Hepatocyte (in vitro differentiated cells): ENCODE data around the gene VPS13D.

Experiments
- EZH2phosphoT487 ChIP-seq: fragments of 200-600 bp; sonication (generic); IDR thresholded peaks from one replicate; pipeline ENCODE4 v1.6.1; 2018; ENCODE audit warnings: antibody characterized with exemption, mild to moderate bottlenecking, low read depth, moderate library complexity; ENCODE audit not compliant: unreplicated experiment, severe bottlenecking
- TF ChIP-seq, protein P1 (sequence below): fragments of 200-600 bp; sonication (generic); IDR thresholded peaks from 2 replicates; pipeline ENCODE4 v1.5.1; 2016; ENCODE audit warnings: antibody characterized with exemption, mild to moderate bottlenecking; ENCODE audit not compliant: poor library complexity

DNA sequence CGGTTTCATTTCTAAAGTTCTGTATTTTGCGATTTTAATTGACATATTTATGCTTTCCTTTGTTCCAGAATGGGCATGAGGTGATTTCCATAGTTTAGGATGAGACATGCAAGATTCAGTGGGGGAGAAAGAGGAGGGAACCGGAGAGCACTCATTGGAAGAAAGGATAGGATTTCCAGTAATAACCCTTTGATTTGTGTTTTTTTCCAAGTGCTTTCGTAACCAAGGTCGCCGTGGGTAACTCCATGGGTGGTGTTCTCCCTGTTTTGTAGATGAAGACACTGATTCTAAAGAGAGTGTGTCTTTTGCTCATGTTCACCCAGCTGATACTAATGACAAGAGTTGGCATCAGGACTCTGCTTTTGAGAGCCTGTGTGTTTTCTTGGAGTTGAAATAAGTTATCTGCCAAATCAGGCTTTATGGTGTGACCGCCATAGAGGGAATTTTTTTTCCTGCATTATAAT is 218.1 kb downstream of the VPS13D start:
- TF ChIP-seq, protein P1, sequence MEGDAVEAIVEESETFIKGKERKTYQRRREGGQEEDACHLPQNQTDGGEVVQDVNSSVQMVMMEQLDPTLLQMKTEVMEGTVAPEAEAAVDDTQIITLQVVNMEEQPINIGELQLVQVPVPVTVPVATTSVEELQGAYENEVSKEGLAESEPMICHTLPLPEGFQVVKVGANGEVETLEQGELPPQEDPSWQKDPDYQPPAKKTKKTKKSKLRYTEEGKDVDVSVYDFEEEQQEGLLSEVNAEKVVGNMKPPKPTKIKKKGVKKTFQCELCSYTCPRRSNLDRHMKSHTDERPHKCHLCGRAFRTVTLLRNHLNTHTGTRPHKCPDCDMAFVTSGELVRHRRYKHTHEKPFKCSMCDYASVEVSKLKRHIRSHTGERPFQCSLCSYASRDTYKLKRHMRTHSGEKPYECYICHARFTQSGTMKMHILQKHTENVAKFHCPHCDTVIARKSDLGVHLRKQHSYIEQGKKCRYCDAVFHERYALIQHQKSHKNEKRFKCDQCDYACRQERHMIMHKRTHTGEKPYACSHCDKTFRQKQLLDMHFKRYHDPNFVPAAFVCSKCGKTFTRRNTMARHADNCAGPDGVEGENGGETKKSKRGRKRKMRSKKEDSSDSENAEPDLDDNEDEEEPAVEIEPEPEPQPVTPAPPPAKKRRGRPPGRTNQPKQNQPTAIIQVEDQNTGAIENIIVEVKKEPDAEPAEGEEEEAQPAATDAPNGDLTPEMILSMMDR, result no peak
- no peak for TF ChIP-seq EZH2phosphoT487
